Measurements from ENCODE around the gene HOXB2.

HOXB2 gene

GRCh38 chr17:48563385-48563838, 18.5 kb upstream of the HOXB2 start:
- Histone ChIP-seq H3K4ac (ENCODE audit: low read length) (no peak overlapping the region), H2BK120ac (ENCODE audit: low read depth, low read length) (no peak overlapping the region), H4K8ac (ENCODE audit: low read depth, low read length) (no peak overlapping the region), H3K4me2 (ENCODE audit: insufficient read depth, low read length, poor library complexity, severe bottlenecking) (no peak overlapping the region), H2AFZ (ENCODE audit: low read length) (no peak overlapping the region), H2AK5ac (ENCODE audit: low read depth, low read length) (no peak overlapping the region), H3K23ac (ENCODE audit: low read depth, low read length, poor library complexity) (peak overlapping the region; percentile 69), H3K36me3 (replicated peaks in 1 of 2; ENCODE audit: control insufficient read depth in 2 of 2, insufficient read depth in 2 of 2, low read length in 2 of 2) (no peaks in the 10 kb centered on the region), H3K4me1 (ENCODE audit: control insufficient read depth in 2 of 2, insufficient read depth in 1 of 2, low read depth in 1 of 2, low read length in 2 of 2) (no peaks in the 10 kb centered on the region), H3K9me3 (replicated peaks in 1 of 2; ENCODE audit: control insufficient read depth in 2 of 2, insufficient read depth in 1 of 2, low read depth in 1 of 2, low read length in 2 of 2) (peaks cover 0 to 2% of the 10 kb centered on the region in 2 donors), H3K18ac (ENCODE audit: low read length) (no peak overlapping the region), H2BK5ac (ENCODE audit: low read length) (no peak overlapping the region), H3K27ac (replicated peaks; ENCODE audit: low read length) (no peak overlapping the region), H3K27me3 (ENCODE audit: control insufficient read depth in 3 of 3, insufficient read depth in 3 of 3, low read depth in 1 of 3, low read length in 3 of 3) (peaks cover 69 to 98% (median 98%) of the 10 kb centered on the region in 3 experiments), H3K9ac (ENCODE audit: low read depth, low read length, poor library complexity) (no peak overlapping the region), H3K14ac (ENCODE audit: low read length) (no peak overlapping the region), H3K4me3 (ENCODE audit: low read length in 2 of 2) (no peak overlapping the region), H2BK12ac (ENCODE audit: low read length) (no peak overlapping the region), H3K79me1 (ENCODE audit: low read depth, low read length) (no peaks in the 10 kb centered on the region), H4K91ac (ENCODE audit: low read depth, low read length, poor library complexity) (no peak overlapping the region), H2BK15ac (ENCODE audit: low read length) (no peak overlapping the region)
- DNase-seq (ENCODE audit: low spot score) = no peak
- WGBS, 2 donors (ENCODE audit: extremely low coverage in 2 of 2, insufficient read length in 2 of 2, insufficient replicate concordance in 1 of 2) = no CpG with 5 or more reads among the region's 6 CpGs

DNA sequence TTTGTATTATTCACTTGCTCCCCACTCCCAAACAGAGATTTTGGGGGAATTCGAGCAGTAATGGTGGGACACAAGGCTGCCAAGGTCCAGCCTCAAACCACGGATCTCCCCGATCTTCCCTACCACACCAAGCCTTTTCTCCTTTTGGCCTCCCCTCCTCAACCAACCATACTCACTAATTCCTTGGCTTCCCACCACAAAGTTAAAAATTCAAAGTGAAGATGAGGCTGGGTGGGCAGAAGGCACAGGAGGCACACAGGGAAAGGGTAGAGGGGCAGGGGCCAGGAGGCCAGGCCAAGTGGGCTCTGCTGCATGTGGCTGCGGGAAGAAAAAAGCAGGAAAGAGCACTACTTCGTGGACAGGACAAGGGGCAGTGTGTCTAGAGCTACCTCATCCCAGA, 18.0 kb upstream of the HOXB2 start:
- Histone ChIP-seq H3K27me3 (ENCODE audit: control insufficient read depth in 3 of 3, insufficient read depth in 3 of 3, low read depth in 1 of 3, low read length in 3 of 3) (peaks cover 74 to 98% (median 98%) of the 10 kb centered on the region in 3 experiments), H4K91ac (ENCODE audit: low read depth, low read length, poor library complexity) (no peak overlapping the region), H3K4ac (ENCODE audit: low read length) (no peak overlapping the region), H2BK15ac (ENCODE audit: low read length) (no peak overlapping the region), H2AK5ac (ENCODE audit: low read depth, low read length) (no peak overlapping the region), H3K18ac (ENCODE audit: low read length) (no peak overlapping the region), H3K4me1 (ENCODE audit: control insufficient read depth in 2 of 2, insufficient read depth in 1 of 2, low read depth in 1 of 2, low read length in 2 of 2) (no peaks in the 10 kb centered on the region), H3K79me1 (ENCODE audit: low read depth, low read length) (no peaks in the 10 kb centered on the region), H3K4me2 (ENCODE audit: insufficient read depth, low read length, poor library complexity, severe bottlenecking) (no peak overlapping the region), H2AFZ (ENCODE audit: low read length) (no peak overlapping the region), H3K4me3 (ENCODE audit: low read length in 2 of 2) (no peak overlapping the region), H2BK12ac (ENCODE audit: low read length) (no peak overlapping the region), H3K27ac (replicated peaks; ENCODE audit: low read length) (no peak overlapping the region), H2BK5ac (ENCODE audit: low read length) (no peak overlapping the region), H4K8ac (ENCODE audit: low read depth, low read length) (no peak overlapping the region), H3K9ac (ENCODE audit: low read depth, low read length, poor library complexity) (no peak overlapping the region), H3K14ac (ENCODE audit: low read length) (no peak overlapping the region), H3K36me3 (replicated peaks in 1 of 2; ENCODE audit: control insufficient read depth in 2 of 2, insufficient read depth in 2 of 2, low read length in 2 of 2) (no peaks in the 10 kb centered on the region), H2BK120ac (ENCODE audit: low read depth, low read length) (no peak overlapping the region), H3K9me3 (replicated peaks in 1 of 2; ENCODE audit: control insufficient read depth in 2 of 2, insufficient read depth in 1 of 2, low read depth in 1 of 2, low read length in 2 of 2) (peaks cover 0 to 2% of the 10 kb centered on the region in 2 donors), H3K23ac (ENCODE audit: low read depth, low read length, poor library complexity) (no peak overlapping the region)
- DNase-seq (ENCODE audit: low spot score) = no peak
- WGBS, 2 donors (ENCODE audit: extremely low coverage in 2 of 2, insufficient read length in 2 of 2, insufficient replicate concordance in 1 of 2) = no CpG with 5 or more reads among the region's 5 CpGs

GRCh38 chr17:48561884-48562810, 17.2 kb upstream of the HOXB2 start:
- no peak overlapping the region for H3K9ac ChIP-seq (ENCODE audit: low read depth, low read length, poor library complexity)
- peaks cover 71 to 98% (median 98%) of the 10 kb centered on the region in 3 experiments for H3K27me3 ChIP-seq (ENCODE audit: control insufficient read depth in 3 of 3, insufficient read depth in 3 of 3, low read depth in 1 of 3, low read length in 3 of 3)
- no peaks in the 10 kb centered on the region for H3K4me1 ChIP-seq (ENCODE audit: control insufficient read depth in 2 of 2, insufficient read depth in 1 of 2, low read depth in 1 of 2, low read length in 2 of 2)
- H2BK120ac ChIP-seq (ENCODE audit: low read depth, low read length) = no peak overlapping the region
- H4K91ac ChIP-seq (ENCODE audit: low read depth, low read length, poor library complexity) = no peak overlapping the region
- no peak overlapping the region for H3K4ac ChIP-seq (ENCODE audit: low read length)
- H3K18ac ChIP-seq (ENCODE audit: low read length) = no peak overlapping the region
- no peak overlapping the region for H2BK15ac ChIP-seq (ENCODE audit: low read length)
- H3K23ac ChIP-seq (ENCODE audit: low read depth, low read length, poor library complexity) = no peak overlapping the region
- no CpG with 5 or more reads among the region's 15 CpGs for WGBS, 2 donors (ENCODE audit: extremely low coverage in 2 of 2, insufficient read length in 2 of 2, insufficient replicate concordance in 1 of 2)
- H3K4me2 ChIP-seq (ENCODE audit: insufficient read depth, low read length, poor library complexity, severe bottlenecking) = no peak overlapping the region
- H2BK5ac ChIP-seq (ENCODE audit: low read length) = no peak overlapping the region
- no peak overlapping the region for H2BK12ac ChIP-seq (ENCODE audit: low read length)
- H4K8ac ChIP-seq (ENCODE audit: low read depth, low read length) = no peak overlapping the region
- H3K14ac ChIP-seq (ENCODE audit: low read length) = no peak overlapping the region
- H3K79me1 ChIP-seq (ENCODE audit: low read depth, low read length) = no peaks in the 10 kb centered on the region
- H3K4me3 ChIP-seq (ENCODE audit: low read length in 2 of 2) = no peak overlapping the region
- H2AFZ ChIP-seq (ENCODE audit: low read length) = no peak overlapping the region
- H3K36me3 ChIP-seq (replicated peaks in 1 of 2; ENCODE audit: control insufficient read depth in 2 of 2, insufficient read depth in 2 of 2, low read length in 2 of 2) = no peaks in the 10 kb centered on the region
- H3K27ac ChIP-seq (replicated peaks; ENCODE audit: low read length) = no peak overlapping the region
- no peak overlapping the region for H2AK5ac ChIP-seq (ENCODE audit: low read depth, low read length)
- H3K9me3 ChIP-seq (replicated peaks in 1 of 2; ENCODE audit: control insufficient read depth in 2 of 2, insufficient read depth in 1 of 2, low read depth in 1 of 2, low read length in 2 of 2) = peaks cover 0 to 2% of the 10 kb centered on the region in 2 donors
- no peak for DNase-seq (ENCODE audit: low spot score)

All from neuronal stem cell (in vitro differentiated cells).